22Rv1 (cell line): ENCODE measurements around the gene ITGAE.

Source experiments
- ZFX ChIP-seq: fragments of 450-650 bp; IDR thresholded peaks from 2 replicates; pipeline ENCODE4 v1.6.1; 2017; ENCODE audit warnings: antibody characterized with exemption, borderline replicate concordance
- TF ChIP-seq, protein P1 (sequence below): fragments of 450-650 bp; IDR thresholded peaks from 2 replicates; pipeline ENCODE4 v1.5.1; 2017; ENCODE audit warnings: mild to moderate bottlenecking

DNA sequence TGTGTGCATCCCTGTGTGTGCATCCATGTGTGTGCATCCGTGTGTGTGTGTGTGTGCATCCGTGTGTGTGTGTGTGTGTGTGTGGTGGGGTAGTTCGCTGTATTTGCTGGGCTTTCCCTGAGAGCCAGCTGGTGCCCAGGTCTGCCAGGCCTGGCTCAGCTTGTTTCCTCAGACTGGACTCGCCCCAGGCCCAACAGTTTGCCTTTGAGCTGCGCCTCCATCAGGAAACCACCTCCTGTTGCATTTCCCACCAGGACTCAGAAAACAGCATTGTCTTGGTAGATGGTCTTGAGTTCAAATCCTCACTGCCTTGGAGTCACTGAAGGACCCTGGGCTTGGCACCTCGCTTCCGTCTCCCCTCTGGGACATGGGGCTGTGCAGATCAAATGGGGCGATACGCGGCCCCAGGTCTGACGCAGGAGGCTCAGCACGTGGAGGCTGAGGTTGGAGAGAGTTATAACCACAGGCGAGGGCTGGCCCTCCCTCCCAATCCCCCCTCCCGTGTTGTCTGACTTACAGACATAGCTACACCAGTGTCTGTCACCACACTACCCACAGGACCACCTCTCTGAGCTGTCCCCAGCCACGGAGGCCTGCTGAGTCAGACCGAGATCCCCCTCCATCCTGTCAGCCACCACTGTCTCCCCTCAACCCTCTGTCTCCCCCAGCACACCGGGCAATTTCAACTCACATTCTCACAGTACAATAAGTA is 4.7 kb downstream of the ITGAE start:
- TF ChIP-seq, protein P1, sequence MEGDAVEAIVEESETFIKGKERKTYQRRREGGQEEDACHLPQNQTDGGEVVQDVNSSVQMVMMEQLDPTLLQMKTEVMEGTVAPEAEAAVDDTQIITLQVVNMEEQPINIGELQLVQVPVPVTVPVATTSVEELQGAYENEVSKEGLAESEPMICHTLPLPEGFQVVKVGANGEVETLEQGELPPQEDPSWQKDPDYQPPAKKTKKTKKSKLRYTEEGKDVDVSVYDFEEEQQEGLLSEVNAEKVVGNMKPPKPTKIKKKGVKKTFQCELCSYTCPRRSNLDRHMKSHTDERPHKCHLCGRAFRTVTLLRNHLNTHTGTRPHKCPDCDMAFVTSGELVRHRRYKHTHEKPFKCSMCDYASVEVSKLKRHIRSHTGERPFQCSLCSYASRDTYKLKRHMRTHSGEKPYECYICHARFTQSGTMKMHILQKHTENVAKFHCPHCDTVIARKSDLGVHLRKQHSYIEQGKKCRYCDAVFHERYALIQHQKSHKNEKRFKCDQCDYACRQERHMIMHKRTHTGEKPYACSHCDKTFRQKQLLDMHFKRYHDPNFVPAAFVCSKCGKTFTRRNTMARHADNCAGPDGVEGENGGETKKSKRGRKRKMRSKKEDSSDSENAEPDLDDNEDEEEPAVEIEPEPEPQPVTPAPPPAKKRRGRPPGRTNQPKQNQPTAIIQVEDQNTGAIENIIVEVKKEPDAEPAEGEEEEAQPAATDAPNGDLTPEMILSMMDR = no peak
- no peak for TF ChIP-seq ZFX
